ENCODE measurements around the gene CPSF3. TPM values are rescaled to one million over a fixed set of nuclear protein-coding genes. Genes with fewer than 3 reads are reported as not detected.

CPSF3 gene
- total RNA-seq, 5 donors from 2014 or later (not counting 1 experiment from before 2014, with no cell fraction given): 16.0 to 25.1 (median 21.3) TPM

- 85% methylated on average over 20 of the region's 28 CpGs for WGBS (ENCODE audit: insufficient coverage)
- no peaks in the 10 kb centered on the region for H3K4me1 Mint-ChIP-seq
- POLR2A ChIA-PET: interaction anchor here in 1 of 2 donors (0.7 kb wide), 1 partner anchor 31 kb away, joined by 4 read pairs; no protein-coding TSS in a partner anchor
Measured at GRCh38 chr2:9388950-9389911, 34.2 kb upstream of the CPSF3 start.

GRCh38 chr2:9390151-9390850 lies 33.2 kb upstream of the CPSF3 start:
- CTCF ChIA-PET: interaction anchor here in 1 of 2 donors (0.8 kb wide), 1 partner anchor 25 kb away, joined by 3 read pairs; no protein-coding TSS in a partner anchor
- H3K4me3 Mint-ChIP-seq: no peak overlapping the region
- Histone ChIP-seq H3K27me3 (replicated peaks in 1 of 2; ENCODE audit: control insufficient read depth in 2 of 2, extremely low read depth in 1 of 2, insufficient read depth in 2 of 2, low read length in 1 of 2) (peaks cover 0 to 9% of the 10 kb centered on the region in 2 experiments), H3K36me3 (ENCODE audit: control insufficient read depth in 2 of 2, extremely low read depth in 1 of 2, insufficient read depth in 1 of 2, low read length in 1 of 2) (no peaks in the 10 kb centered on the region), H3K9me3 (no peaks in the 10 kb centered on the region), H3K27ac (ENCODE audit: low read length) (no peak overlapping the region), H3K4me1 (ENCODE audit: control insufficient read depth in 1 of 2, extremely low read depth in 1 of 2, insufficient read depth in 2 of 2, low read length in 2 of 2) (no peaks in the 10 kb centered on the region), H3K4me3 (ENCODE audit: control insufficient read depth in 1 of 2, extremely low read depth in 1 of 2, low read length in 1 of 2) (no peak overlapping the region)
- DNase-seq: no peak
- peaks cover 0 to 1% of the 10 kb centered on the region in 2 donors for H3K27me3 Mint-ChIP-seq
- no peaks in the 10 kb centered on the region for H3K4me1 Mint-ChIP-seq
- H3K27ac Mint-ChIP-seq: no peak overlapping the region
- POLR2A ChIA-PET: no interaction called here
- 77% methylated on average over 3 of the region's 7 CpGs for WGBS (ENCODE audit: insufficient coverage)
- no peaks in the 10 kb centered on the region for H3K9me3 Mint-ChIP-seq
- no peaks in the 10 kb centered on the region for H3K36me3 Mint-ChIP-seq
- no peak for ATAC-seq (replicated peaks in 1 of 4)

More at GRCh38 chr2:9388950-9389911, 34.2 kb upstream of the CPSF3 start:
- Histone ChIP-seq H3K4me3 (ENCODE audit: control insufficient read depth in 1 of 2, extremely low read depth in 1 of 2, low read length in 1 of 2) (no peak overlapping the region), H3K4me1 (ENCODE audit: control insufficient read depth in 1 of 2, extremely low read depth in 1 of 2, insufficient read depth in 2 of 2, low read length in 2 of 2) (no peaks in the 10 kb centered on the region), H3K27me3 (replicated peaks in 1 of 2; ENCODE audit: control insufficient read depth in 2 of 2, extremely low read depth in 1 of 2, insufficient read depth in 2 of 2, low read length in 1 of 2) (peaks cover 0 to 14% of the 10 kb centered on the region in 2 experiments), H3K36me3 (ENCODE audit: control insufficient read depth in 2 of 2, extremely low read depth in 1 of 2, insufficient read depth in 1 of 2, low read length in 1 of 2) (no peaks in the 10 kb centered on the region), H3K27ac (ENCODE audit: low read length) (no peak overlapping the region), H3K9me3 (no peaks in the 10 kb centered on the region)
- DNase-seq (no peak), ATAC-seq (replicated peaks in 1 of 4) (no peak)
- CTCF ChIA-PET: no interaction called here
- Mint-ChIP-seq H3K27ac (no peak overlapping the region), H3K4me3 (no peak overlapping the region), H3K27me3 (peaks cover 0 to 1% of the 10 kb centered on the region in 2 donors), H3K9me3 (no peaks in the 10 kb centered on the region), H3K36me3 (no peaks in the 10 kb centered on the region)

GRCh38 chr2:9390991-9391390 lies 32.5 kb upstream of the CPSF3 start:
- Histone ChIP-seq H3K4me3 (ENCODE audit: control insufficient read depth in 1 of 2, extremely low read depth in 1 of 2, low read length in 1 of 2) (no peak overlapping the region), H3K27me3 (replicated peaks in 1 of 2; ENCODE audit: control insufficient read depth in 2 of 2, extremely low read depth in 1 of 2, insufficient read depth in 2 of 2, low read length in 1 of 2) (peaks cover 0 to 9% of the 10 kb centered on the region in 2 experiments), H3K4me1 (ENCODE audit: control insufficient read depth in 1 of 2, extremely low read depth in 1 of 2, insufficient read depth in 2 of 2, low read length in 2 of 2) (no peaks in the 10 kb centered on the region), H3K36me3 (ENCODE audit: control insufficient read depth in 2 of 2, extremely low read depth in 1 of 2, insufficient read depth in 1 of 2, low read length in 1 of 2) (no peaks in the 10 kb centered on the region), H3K9me3 (no peaks in the 10 kb centered on the region), H3K27ac (ENCODE audit: low read length) (no peak overlapping the region)
- H3K4me1 Mint-ChIP-seq: no peaks in the 10 kb centered on the region
- CTCF ChIA-PET: no interaction called here
- WGBS (ENCODE audit: insufficient coverage): 91% methylated on average over 16 of the region's 19 CpGs
- peaks cover 0 to 1% of the 10 kb centered on the region in 2 donors for H3K27me3 Mint-ChIP-seq
- H3K36me3 Mint-ChIP-seq: no peaks in the 10 kb centered on the region
- POLR2A ChIA-PET: no interaction called here
- ATAC-seq (replicated peaks in 1 of 4): no peak
- no peak overlapping the region for H3K27ac Mint-ChIP-seq
- no peak overlapping the region for H3K4me3 Mint-ChIP-seq
- H3K9me3 Mint-ChIP-seq: no peaks in the 10 kb centered on the region
- no peak for DNase-seq

DNA sequence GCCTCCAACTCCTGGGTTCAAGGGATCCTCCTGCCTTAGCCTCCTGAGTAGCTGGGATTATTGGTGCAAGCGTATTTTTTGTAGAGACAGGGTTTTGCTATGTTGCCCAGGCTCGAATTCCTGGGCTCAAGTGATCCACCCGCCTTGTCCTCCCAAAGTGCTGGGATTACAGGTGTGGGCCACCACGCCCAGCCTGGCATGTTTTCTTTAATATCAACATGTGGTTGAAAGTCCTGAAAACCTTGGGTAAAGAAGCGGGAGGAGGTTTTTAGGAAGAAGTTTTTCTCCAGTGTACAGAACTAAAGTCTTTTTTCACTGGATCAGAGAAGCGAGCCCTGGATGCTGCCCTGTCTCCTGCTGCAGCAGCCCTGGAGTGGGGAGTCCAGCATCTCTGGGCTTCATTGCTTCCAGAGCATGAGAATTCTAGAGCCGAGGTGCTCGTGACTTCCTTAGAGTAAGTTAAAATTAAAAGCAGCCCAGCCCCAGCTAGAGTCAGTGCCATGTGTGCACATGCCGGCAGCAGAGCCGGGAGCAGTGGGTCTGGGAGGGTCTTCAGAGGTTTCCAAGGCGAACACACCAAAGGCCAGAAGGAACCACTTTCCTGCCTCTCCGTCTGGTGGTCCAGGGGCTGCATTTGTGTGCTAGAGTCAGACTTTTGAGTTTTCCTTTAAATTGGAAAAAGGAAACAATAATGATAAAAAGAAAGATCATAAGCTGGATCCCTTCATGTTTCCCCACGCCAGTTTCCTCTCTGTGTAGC lies 31.3 kb upstream of the CPSF3 start:
- ChIA-PET CTCF (no interaction called here), POLR2A (no interaction called here)
- no peak for DNase-seq
- Mint-ChIP-seq H3K4me3 (no peak overlapping the region), H3K4me1 (no peaks in the 10 kb centered on the region), H3K9me3 (no peaks in the 10 kb centered on the region), H3K27ac (no peak overlapping the region), H3K36me3 (no peaks in the 10 kb centered on the region), H3K27me3 (peaks cover 0 to 1% of the 10 kb centered on the region in 2 donors)
- Histone ChIP-seq H3K27me3 (replicated peaks in 1 of 2; ENCODE audit: control insufficient read depth in 2 of 2, extremely low read depth in 1 of 2, insufficient read depth in 2 of 2, low read length in 1 of 2) (peaks cover 0 to 11% of the 10 kb centered on the region in 2 experiments), H3K4me3 (ENCODE audit: control insufficient read depth in 1 of 2, extremely low read depth in 1 of 2, low read length in 1 of 2) (no peak overlapping the region), H3K4me1 (ENCODE audit: control insufficient read depth in 1 of 2, extremely low read depth in 1 of 2, insufficient read depth in 2 of 2, low read length in 2 of 2) (no peaks in the 10 kb centered on the region), H3K27ac (ENCODE audit: low read length) (no peak overlapping the region), H3K9me3 (no peaks in the 10 kb centered on the region), H3K36me3 (ENCODE audit: control insufficient read depth in 2 of 2, extremely low read depth in 1 of 2, insufficient read depth in 1 of 2, low read length in 1 of 2) (no peaks in the 10 kb centered on the region)
- 85% methylated on average over 8 of the region's 13 CpGs for WGBS (ENCODE audit: insufficient coverage)
- no peak for ATAC-seq (replicated peaks in 1 of 4)

- POLR2A ChIA-PET: no interaction called here
- peaks cover 0 to 15% of the 10 kb centered on the region in 2 experiments for H3K27me3 ChIP-seq (replicated peaks in 1 of 2; ENCODE audit: control insufficient read depth in 2 of 2, extremely low read depth in 1 of 2, insufficient read depth in 2 of 2, low read length in 1 of 2)
Measured at GRCh38 chr2:9392898-9393765, 30.3 kb upstream of the CPSF3 start.

More at GRCh38 chr2:9392898-9393765, 30.3 kb upstream of the CPSF3 start:
- no peaks in the 10 kb centered on the region for H3K36me3 Mint-ChIP-seq
- WGBS (ENCODE audit: insufficient coverage): 92% methylated on average over 17 of the region's 28 CpGs
- Histone ChIP-seq H3K36me3 (ENCODE audit: control insufficient read depth in 2 of 2, extremely low read depth in 1 of 2, insufficient read depth in 1 of 2, low read length in 1 of 2) (no peaks in the 10 kb centered on the region), H3K4me1 (ENCODE audit: control insufficient read depth in 1 of 2, extremely low read depth in 1 of 2, insufficient read depth in 2 of 2, low read length in 2 of 2) (no peaks in the 10 kb centered on the region), H3K4me3 (ENCODE audit: control insufficient read depth in 1 of 2, extremely low read depth in 1 of 2, low read length in 1 of 2) (no peak overlapping the region), H3K9me3 (no peaks in the 10 kb centered on the region), H3K27ac (ENCODE audit: low read length) (no peak overlapping the region)
- ATAC-seq (replicated peaks in 1 of 4): no peak
- CTCF ChIA-PET: interaction anchor here in 1 of 2 donors (0.6 kb wide), 1 partner anchor 162 kb away, joined by 3 read pairs; no protein-coding TSS in a partner anchor
- H3K27ac Mint-ChIP-seq: no peak overlapping the region
- no peak overlapping the region for H3K4me3 Mint-ChIP-seq
- no peaks in the 10 kb centered on the region for H3K9me3 Mint-ChIP-seq
- peaks cover 0 to 1% of the 10 kb centered on the region in 2 donors for H3K27me3 Mint-ChIP-seq
- no peaks in the 10 kb centered on the region for H3K4me1 Mint-ChIP-seq
- no peak for DNase-seq

All from T-cell (primary cell).